MM.1S (cell line): ENCODE data around the gene FERMT2.

Experiments used
- DNase-seq: peaks from one replicate; pipeline ENCODE4 v3.0.0-alpha.2; 2015
- H2AFZ ChIP-seq: fragments of 300-600 bp; sonication (generic); 2 replicates; pipeline ENCODE4 v1.6.0; 2016; ENCODE audit warnings: antibody characterized with exemption, low read length
- H3F3A ChIP-seq: fragments of 300-600 bp; sonication (generic); 2 replicates; pipeline ENCODE4 v1.6.1; 2016; ENCODE audit warnings: mild to moderate bottlenecking, antibody characterized with exemption, low read length, moderate library complexity, mixed read lengths; ENCODE audit not compliant: insufficient read depth
- H3K27ac ChIP-seq: fragments of 300-600 bp; sonication (generic); 2 replicates; pipeline ENCODE4 v1.5.1; 2016; ENCODE audit warnings: mild to moderate bottlenecking, low read length
- H3K27me3 ChIP-seq: fragments of 300-600 bp; sonication (generic); replicated peaks from 2 replicates; pipeline ENCODE4 v1.6.0; 2016; ENCODE audit warnings: low read length; ENCODE audit not compliant: insufficient read depth
- H3K36me3 ChIP-seq: fragments of 300-600 bp; sonication (generic); replicated peaks from 2 replicates; pipeline ENCODE4 v1.6.1; 2016; ENCODE audit warnings: mild to moderate bottlenecking, low read length, mixed read lengths; ENCODE audit not compliant: insufficient read depth
- H3K4me1 ChIP-seq: fragments of 300-600 bp; sonication (generic); 2 replicates; pipeline ENCODE4 v1.6.1; 2016; ENCODE audit warnings: low read length, mixed read lengths
- H3K4me2 ChIP-seq: fragments of 300-600 bp; sonication (generic); 2 replicates; pipeline ENCODE4 v1.6.0; 2016; ENCODE audit warnings: low read depth, low read length
- H3K4me3 ChIP-seq: fragments of 300-600 bp; sonication (generic); 2 replicates; pipeline ENCODE4 v1.5.1; 2016; ENCODE audit warnings: low read length, mixed read lengths
- H3K79me2 ChIP-seq: fragments of 300-600 bp; sonication (generic); 2 replicates; pipeline ENCODE4 v1.6.1; 2016; ENCODE audit warnings: mixed run types, low read length, mixed read lengths
- H3K9ac ChIP-seq: fragments of 300-600 bp; sonication (generic); 2 replicates; pipeline ENCODE4 v1.6.1; 2016; ENCODE audit warnings: low read length, mixed read lengths
- H3K9me2 ChIP-seq: fragments of 300-600 bp; sonication (generic); replicated peaks from 2 replicates; pipeline ENCODE4 v1.6.1; 2016; ENCODE audit warnings: mild to moderate bottlenecking, low read length, mixed read lengths; ENCODE audit not compliant: insufficient read depth
- H3K9me3 ChIP-seq: fragments of 300-600 bp; sonication (generic); replicated peaks from 2 replicates; pipeline ENCODE4 v1.6.1; 2016; ENCODE audit warnings: mild to moderate bottlenecking, low read length, mixed read lengths; ENCODE audit not compliant: insufficient read depth
- H4K20me1 ChIP-seq: fragments of 300-600 bp; sonication (generic); 2 replicates; pipeline ENCODE4 v1.6.1; 2016; ENCODE audit warnings: mild to moderate bottlenecking, low read length, moderate library complexity, mixed read lengths; ENCODE audit not compliant: insufficient read depth
- CTCF ChIP-seq: fragments of 300-600 bp; sonication (generic); IDR thresholded peaks from 2 replicates; pipeline ENCODE4 v1.5.1; 2016; ENCODE audit warnings: antibody characterized with exemption, low read length, mixed read lengths
- EZH2 ChIP-seq: fragments of 300-600 bp; sonication (generic); optimal IDR thresholded peaks from 2 replicates; pipeline ENCODE3; 2017; ENCODE audit warnings: low read depth, mild to moderate bottlenecking, antibody characterized with exemption, low read length, mixed read lengths
- EZH2phosphoT487 ChIP-seq: fragments of 300-600 bp; sonication (generic); IDR thresholded peaks from 2 replicates; pipeline ENCODE4 v1.6.1; 2018; ENCODE audit warnings: antibody characterized with exemption, low read length

FERMT2 gene

GRCh38 chr14:52862632-52863333 is 88.1 kb downstream of the FERMT2 start:
- Histone ChIP-seq H3K79me2 (no peaks in the 10 kb centered on the region), H3K27ac (no peak overlapping the region), H2AFZ (no peak overlapping the region), H3K9ac (no peak overlapping the region), H3K4me2 (no peak overlapping the region), H3K4me3 (no peak overlapping the region), H3K27me3 (no peaks in the 10 kb centered on the region), H3F3A (no peaks in the 10 kb centered on the region), H4K20me1 (no peaks in the 10 kb centered on the region), H3K36me3 (no peaks in the 10 kb centered on the region), H3K9me2 (no peaks in the 10 kb centered on the region), H3K9me3 (no peaks in the 10 kb centered on the region), H3K4me1 (no peaks in the 10 kb centered on the region)
- DNase-seq, result no peak
- no peak for TF ChIP-seq CTCF
- TF ChIP-seq EZH2phosphoT487, result no peak
- no peak for TF ChIP-seq EZH2

GRCh38 chr14:52861403-52861802 is 89.4 kb downstream of the FERMT2 start:
- DNase-seq, result no peak
- Histone ChIP-seq H3K27ac (no peak overlapping the region), H3K9me3 (no peaks in the 10 kb centered on the region), H4K20me1 (no peaks in the 10 kb centered on the region), H3K9me2 (no peaks in the 10 kb centered on the region), H3K4me1 (no peaks in the 10 kb centered on the region), H3K79me2 (no peaks in the 10 kb centered on the region), H3K4me3 (no peak overlapping the region), H3F3A (no peaks in the 10 kb centered on the region), H3K36me3 (no peaks in the 10 kb centered on the region), H3K4me2 (no peak overlapping the region), H2AFZ (no peak overlapping the region), H3K27me3 (no peaks in the 10 kb centered on the region), H3K9ac (no peak overlapping the region)
- TF ChIP-seq CTCF, result no peak
- TF ChIP-seq EZH2phosphoT487, result no peak
- TF ChIP-seq EZH2, result no peak

GRCh38 chr14:52860910-52861309 is 89.9 kb downstream of the FERMT2 start:
- Histone ChIP-seq H4K20me1 (no peaks in the 10 kb centered on the region), H3F3A (no peaks in the 10 kb centered on the region), H3K4me2 (no peak overlapping the region), H3K36me3 (no peaks in the 10 kb centered on the region), H3K79me2 (no peaks in the 10 kb centered on the region), H3K9me3 (no peaks in the 10 kb centered on the region), H3K4me3 (no peak overlapping the region), H3K27ac (no peak overlapping the region), H3K9ac (no peak overlapping the region), H2AFZ (no peak overlapping the region), H3K27me3 (no peaks in the 10 kb centered on the region), H3K9me2 (no peaks in the 10 kb centered on the region), H3K4me1 (no peaks in the 10 kb centered on the region)
- no peak for TF ChIP-seq EZH2
- TF ChIP-seq CTCF, result no peak
- TF ChIP-seq EZH2phosphoT487, result no peak
- no peak for DNase-seq
